Mesothelial cell of epicardium (in vitro differentiated cells): Measurements from ENCODE around the gene IL1R2. TPM values are rescaled to one million over a fixed set of nuclear protein-coding genes. Genes with fewer than 3 reads are reported as not detected.
A peak's percentile ranks its signal among the peaks of the same experiment; 100 is the strongest.

Experiments used
- DNase-seq, 2 experiments: peaks; one replicate each; pipeline ENCODE4 v3.0.0; 2021; ENCODE audit warnings: low spot score in 2 of 2; ENCODE audit not compliant: unreplicated experiment in 2 of 2
- H3K27ac Mint-ChIP-seq: 2 replicates; pipeline ENCODE4 v1.8.0; 2021; ENCODE audit warnings: mixed read lengths
- H3K27me3 Mint-ChIP-seq: 2 replicates; pipeline ENCODE4 v1.8.0; 2021; ENCODE audit warnings: low read depth, mixed read lengths
- H3K36me3 Mint-ChIP-seq: 2 replicates; pipeline ENCODE4 v1.8.0; 2021; ENCODE audit warnings: mixed read lengths
- H3K4me1 Mint-ChIP-seq: 2 replicates; pipeline ENCODE4 v1.8.0; 2021; ENCODE audit warnings: mixed read lengths
- H3K4me3 Mint-ChIP-seq: 2 replicates; pipeline ENCODE4 v1.8.0; 2021; ENCODE audit warnings: mild to moderate bottlenecking, moderate library complexity, mixed read lengths
- H3K9me3 Mint-ChIP-seq: 2 replicates; pipeline ENCODE4 v1.8.0; 2021; ENCODE audit warnings: mixed read lengths
- CTCF ChIP-seq: fragments of 200-600 bp; sonication (generic); IDR thresholded peaks from one replicate; pipeline ENCODE4 v1.5.0; 2021; ENCODE audit warnings: antibody characterized with exemption; ENCODE audit not compliant: unreplicated experiment
- total RNA-seq: library from RNA; stranded (reverse); gene quantifications from 3 replicates; pipeline ENCODE4 v1.2.1, GENCODE V29; 2021

The IL1R2 gene
- total RNA-seq, 1 donor from 2014 or later, result not detected

GRCh38 chr2:102060792-102061191 lies 69.0 kb downstream of the IL1R2 start:
- Mint-ChIP-seq H3K27me3 (no peaks in the 10 kb centered on the region), H3K4me1 (peaks cover 44% of the 10 kb centered on the region)
- TF ChIP-seq CTCF, result no peak

DNA sequence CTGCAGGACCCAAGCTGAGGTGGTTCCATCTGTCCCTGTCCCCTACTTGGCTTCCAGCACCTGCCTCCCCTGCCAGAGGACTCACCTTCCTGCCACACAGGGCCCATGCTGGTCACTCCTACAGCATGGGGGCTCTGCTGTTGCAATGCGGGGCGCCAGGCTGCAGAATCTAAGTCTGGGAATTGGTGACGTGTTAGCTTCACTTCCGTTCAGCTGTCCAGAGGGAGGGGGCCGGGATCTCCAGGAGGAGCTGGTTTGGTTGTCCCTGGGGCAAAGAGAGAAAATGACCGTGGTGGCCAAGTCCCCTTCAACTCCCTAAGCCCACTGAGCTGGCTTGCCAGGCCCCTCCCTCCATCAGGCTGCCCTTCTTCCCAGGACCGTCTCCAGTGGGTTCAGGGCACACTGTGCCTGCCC lies 69.5 kb downstream of the IL1R2 start:
- H3K4me3 Mint-ChIP-seq, result no peak overlapping the region
- no peak overlapping the region for H3K27ac Mint-ChIP-seq
- H3K36me3 Mint-ChIP-seq, result no peaks in the 10 kb centered on the region
- no peaks in the 10 kb centered on the region for H3K27me3 Mint-ChIP-seq
- DNase-seq, result no peak
- H3K9me3 Mint-ChIP-seq, result no peaks in the 10 kb centered on the region
- TF ChIP-seq CTCF, result no peak
- H3K4me1 Mint-ChIP-seq, result peaks cover 44% of the 10 kb centered on the region

More at GRCh38 chr2:102060792-102061191, 69.0 kb downstream of the IL1R2 start:
- no peaks in the 10 kb centered on the region for H3K9me3 Mint-ChIP-seq
- H3K4me3 Mint-ChIP-seq, result no peak overlapping the region
- no peaks in the 10 kb centered on the region for H3K36me3 Mint-ChIP-seq
- no peak for DNase-seq
- no peak overlapping the region for H3K27ac Mint-ChIP-seq

DNA sequence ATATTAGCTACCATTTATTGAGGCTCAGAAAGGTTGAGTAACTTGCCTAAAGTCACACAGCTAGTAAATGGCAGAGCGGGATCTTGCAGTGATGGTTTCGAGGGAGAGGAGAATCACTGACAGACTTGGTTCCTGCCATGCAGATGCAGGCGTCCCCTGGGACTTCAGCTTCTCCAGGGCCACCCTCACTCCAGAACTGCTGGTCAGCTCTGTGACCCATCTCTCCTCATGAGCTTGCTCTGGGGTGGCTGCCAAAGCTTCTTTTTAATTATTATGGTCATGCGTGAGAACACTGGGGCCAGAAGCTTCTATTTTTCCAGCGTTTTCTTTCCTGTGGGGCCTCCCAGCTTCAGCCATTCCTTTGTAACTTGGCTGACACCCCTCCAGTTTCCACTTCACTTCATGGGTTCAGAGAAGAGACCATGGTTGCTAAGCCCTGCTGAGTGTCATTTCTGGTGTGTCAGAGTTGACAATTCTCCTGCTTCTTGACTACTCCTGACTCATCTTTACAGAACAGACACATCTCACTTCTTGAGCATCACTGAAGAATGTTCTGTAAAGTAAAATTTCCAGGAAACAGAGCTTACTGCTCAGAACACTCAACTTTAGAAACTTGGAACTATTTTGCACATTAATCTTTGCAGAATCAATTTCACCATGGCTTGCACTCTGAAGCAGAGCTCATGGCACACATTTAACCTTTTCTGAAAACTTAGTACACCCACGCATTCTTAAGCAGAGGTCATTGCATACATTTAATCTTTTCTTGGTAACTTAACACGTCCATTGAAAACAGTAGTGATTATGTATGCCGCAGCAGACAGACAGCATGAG lies 70.4 kb downstream of the IL1R2 start:
- no peak overlapping the region for H3K4me3 Mint-ChIP-seq
- H3K4me1 Mint-ChIP-seq, result peaks cover 41% of the 10 kb centered on the region
- peak overlapping the region; percentile 62 for H3K27ac Mint-ChIP-seq
- no peaks in the 10 kb centered on the region for H3K36me3 Mint-ChIP-seq
- no peak for TF ChIP-seq CTCF
- no peak for DNase-seq
- no peaks in the 10 kb centered on the region for H3K9me3 Mint-ChIP-seq
- H3K27me3 Mint-ChIP-seq, result no peaks in the 10 kb centered on the region

DNA sequence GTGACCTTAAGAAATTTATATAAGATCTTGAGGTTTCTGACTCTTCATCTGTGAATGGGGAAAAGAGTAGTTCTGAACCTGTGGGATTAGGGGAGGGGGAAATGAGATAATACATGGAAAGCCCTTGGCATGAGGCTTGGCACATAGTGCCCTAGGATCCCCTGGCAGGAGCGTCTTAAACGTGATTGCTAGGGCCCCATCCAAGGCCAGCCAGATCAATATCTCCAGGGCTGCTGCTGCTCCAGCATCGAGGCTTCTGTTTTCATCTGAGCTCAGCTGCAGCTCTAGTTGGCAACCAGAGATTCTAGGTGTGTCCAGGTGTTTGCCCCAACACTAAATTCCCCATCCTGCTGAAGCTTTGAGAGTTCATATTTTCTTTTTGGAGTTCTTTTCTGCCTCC lies 71.0 kb downstream of the IL1R2 start:
- Mint-ChIP-seq H3K27me3 (no peaks in the 10 kb centered on the region), H3K4me3 (no peak overlapping the region), H3K36me3 (no peaks in the 10 kb centered on the region), H3K9me3 (no peaks in the 10 kb centered on the region), H3K4me1 (peaks cover 37% of the 10 kb centered on the region), H3K27ac (no peak overlapping the region)
- DNase-seq, result no peak
- TF ChIP-seq CTCF, result no peak

DNA sequence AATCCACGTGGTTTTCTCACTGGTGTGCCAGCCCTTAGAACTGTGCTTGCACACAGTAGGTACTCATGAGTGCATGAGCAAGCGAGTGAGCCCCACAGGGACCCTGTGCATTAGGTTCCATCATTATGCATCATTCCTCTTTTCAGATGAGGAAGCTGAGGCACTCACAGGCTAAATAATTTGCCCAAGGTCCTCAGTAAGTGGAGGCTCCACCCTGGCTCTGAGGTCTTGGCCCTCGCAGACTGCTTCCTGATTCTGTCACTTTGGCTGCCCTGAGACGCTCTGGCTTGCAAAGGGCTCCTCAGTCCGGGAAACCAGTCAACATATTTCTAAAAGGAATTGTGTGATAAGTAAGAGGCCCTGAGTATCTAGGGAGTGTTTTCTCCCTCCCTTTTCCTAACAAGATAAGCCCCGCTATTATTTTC lies 71.7 kb downstream of the IL1R2 start:
- no peak for TF ChIP-seq CTCF
- no peak for DNase-seq
- peak overlapping the region; percentile 63 for H3K27ac Mint-ChIP-seq
- no peaks in the 10 kb centered on the region for H3K36me3 Mint-ChIP-seq
- no peak overlapping the region for H3K4me3 Mint-ChIP-seq
- H3K9me3 Mint-ChIP-seq, result peaks cover 4% of the 10 kb centered on the region
- H3K4me1 Mint-ChIP-seq, result peaks cover 31% of the 10 kb centered on the region
- no peaks in the 10 kb centered on the region for H3K27me3 Mint-ChIP-seq
